Right atrium auricular region (tissue), 2 donors: ENCODE results near the gene DTX1. TPM values are rescaled to one million over a fixed set of nuclear protein-coding genes. Genes with fewer than 3 reads are reported as not detected.

ENCODE experiments used
- DNase-seq: peaks from one replicate; pipeline ENCODE4 v3.0.0-alpha.2; 2019; ENCODE audit warnings: low spot score
- H3K27ac ChIP-seq, 2 donors: fragments of 200-600 bp; sonication (generic); 1 replicate in 1 of 2; 2 replicates in 1 of 2; pipeline ENCODE4 v1.5.1; 2016 to 2019
- H3K27me3 ChIP-seq, 2 donors: fragments of 200-600 bp; sonication (generic); one replicate each; pipeline versions ENCODE4 v1.5.1 to v1.6.0; 2017 to 2019
- H3K36me3 ChIP-seq: fragments of 200-600 bp; sonication (generic); one replicate; pipeline ENCODE4 v1.5.1; 2016
- H3K4me1 ChIP-seq, 2 donors: fragments of 200-600 bp; sonication (generic); one replicate each; pipeline versions ENCODE4 v1.5.1 to v1.6.0; 2017 to 2019
- H3K4me3 ChIP-seq, 2 donors: fragments of 200-600 bp; sonication (generic); 1 replicate in 1 of 2; 2 replicates in 1 of 2; pipeline ENCODE4 v1.5.1; 2017 to 2019; ENCODE audit warnings: mild to moderate bottlenecking in 1 of 2, moderate library complexity in 1 of 2
- H3K9me3 ChIP-seq, 2 donors: fragments of 200-600 bp; sonication (generic); one replicate each; pipeline ENCODE4 v1.5.1; 2019
- CTCF ChIP-seq, 2 donors: fragments of 200-600 bp; sonication (generic); IDR thresholded peaks; one replicate each; pipeline ENCODE4 v1.5.1; 2019; ENCODE audit warnings: antibody characterized with exemption in 2 of 2
- total RNA-seq, 2 donors: library from RNA; depleted of rRNA; stranded (reverse); fragments of >200 nt; gene quantifications; one replicate each; pipeline ENCODE4 v1.1.0, GENCODE V29; 2016

Gene DTX1
- total RNA-seq, 2 donors from 2014 or later, result 1.2 to 4.0 TPM

- H3K36me3 ChIP-seq, result no peaks in the 10 kb centered on the region
- no peaks in the 10 kb centered on the region for H3K27me3 ChIP-seq
- no peak overlapping the region for H3K4me3 ChIP-seq
Observed at GRCh38 chr12:113099364-113099763, 42.8 kb downstream of the DTX1 start.

GRCh38 chr12:113099764-113100163 is 43.2 kb downstream of the DTX1 start:
- no peak overlapping the region for H3K4me3 ChIP-seq
- no peaks in the 10 kb centered on the region for H3K36me3 ChIP-seq
- no peaks in the 10 kb centered on the region for H3K9me3 ChIP-seq
- H3K4me1 ChIP-seq, result peaks cover 0 to 14% of the 10 kb centered on the region in 2 donors
- no peak for TF ChIP-seq CTCF (IDR thresholded peaks at IDR 0.05)
- no peaks in the 10 kb centered on the region for H3K27me3 ChIP-seq
- DNase-seq, result no peak
- H3K27ac ChIP-seq, result no peak overlapping the region

More at GRCh38 chr12:113099364-113099763, 42.8 kb downstream of the DTX1 start:
- no peak overlapping the region for H3K27ac ChIP-seq
- no peaks in the 10 kb centered on the region for H3K9me3 ChIP-seq
- no peak for DNase-seq
- peaks cover 0 to 14% of the 10 kb centered on the region in 2 donors for H3K4me1 ChIP-seq
- no peak for TF ChIP-seq CTCF (IDR thresholded peaks at IDR 0.05)

- Histone ChIP-seq H3K4me1 (peaks cover 0 to 14% of the 10 kb centered on the region in 2 donors), H3K27ac (no peak overlapping the region), H3K9me3 (no peaks in the 10 kb centered on the region), H3K27me3 (no peaks in the 10 kb centered on the region), H3K36me3 (no peaks in the 10 kb centered on the region), H3K4me3 (no peak overlapping the region)
- no peak for DNase-seq
- no peak for TF ChIP-seq CTCF (IDR thresholded peaks at IDR 0.05)
Observed at GRCh38 chr12:113101751-113102150, 45.2 kb downstream of the DTX1 start.

- no peak for TF ChIP-seq CTCF (IDR thresholded peaks at IDR 0.05)
- H3K27me3 ChIP-seq, result no peaks in the 10 kb centered on the region
- no peak for DNase-seq
- no peaks in the 10 kb centered on the region for H3K9me3 ChIP-seq
- H3K27ac ChIP-seq, result no peak overlapping the region
- no peak overlapping the region for H3K4me3 ChIP-seq
- no peaks in the 10 kb centered on the region for H3K36me3 ChIP-seq
- peaks cover 0 to 14% of the 10 kb centered on the region in 2 donors for H3K4me1 ChIP-seq
Observed at GRCh38 chr12:113102811-113103210, 46.3 kb downstream of the DTX1 start.

- no peak for DNase-seq
- H3K9me3 ChIP-seq, result no peaks in the 10 kb centered on the region
- no peak overlapping the region for H3K27ac ChIP-seq
- no peak for TF ChIP-seq CTCF (IDR thresholded peaks at IDR 0.05)
- H3K4me1 ChIP-seq, result peaks cover 0 to 4% of the 10 kb centered on the region in 2 donors
- no peak overlapping the region for H3K4me3 ChIP-seq
- no peaks in the 10 kb centered on the region for H3K27me3 ChIP-seq
- no peaks in the 10 kb centered on the region for H3K36me3 ChIP-seq
Observed at GRCh38 chr12:113103756-113104450, 47.4 kb downstream of the DTX1 start.
